Endothelial cell of umbilical vein (primary cell): ENCODE measurements around the gene PRR23B.

Experiments used
- CTCF ChIP-seq, 2 donors: IDR thresholded peaks; 1 replicate in 1 of 2; 2 replicates in 1 of 2; pipeline ENCODE4 v1.5.1; 2011; ENCODE audit warnings: low read length in 2 of 2, mild to moderate bottlenecking in 2 of 2, moderate library complexity in 2 of 2, control low read depth in 1 of 2, inconsistent platforms in 1 of 2, low read depth in 1 of 2; ENCODE audit not compliant: insufficient read depth in 1 of 2; ENCODE audit errors: extremely low read depth in 1 of 2
- EZH2 ChIP-seq: IDR thresholded peaks from 2 replicates; pipeline ENCODE4 v1.6.1; 2012; ENCODE audit warnings: borderline replicate concordance, low read depth, mild to moderate bottlenecking, moderate library complexity, low read length, inconsistent platforms; ENCODE audit not compliant: severe bottlenecking
- FOS ChIP-seq: IDR thresholded peaks from 2 replicates; pipeline ENCODE4 v1.6.1; 2011; ENCODE audit warnings: mild to moderate bottlenecking, low read length, moderate library complexity, borderline replicate concordance; ENCODE audit not compliant: insufficient read depth
- GATA2 ChIP-seq: IDR thresholded peaks from 2 replicates; pipeline ENCODE4 v1.7.0; 2011; ENCODE audit warnings: low read depth, mild to moderate bottlenecking, moderate library complexity, mixed read lengths, low read length; ENCODE audit not compliant: insufficient read length, insufficient read depth
- JUN ChIP-seq: IDR thresholded peaks from 2 replicates; pipeline ENCODE4 v1.6.1; 2011; ENCODE audit warnings: borderline replicate concordance, low read depth; ENCODE audit not compliant: insufficient read length, insufficient read depth
- MAX ChIP-seq: IDR thresholded peaks from 2 replicates; pipeline ENCODE4 v1.6.1; 2011; ENCODE audit not compliant: insufficient read depth, insufficient read length
- MYC ChIP-seq: IDR thresholded peaks from one replicate; pipeline ENCODE4 v1.6.1; 2011; ENCODE audit warnings: mild to moderate bottlenecking, low read depth, low read length
- POLR2A ChIP-seq: IDR thresholded peaks from 2 replicates; pipeline ENCODE4 v1.6.1; 2012; ENCODE audit warnings: low read depth, mild to moderate bottlenecking, control low read depth, low read length
- POLR2AphosphoS5 ChIP-seq: IDR thresholded peaks from 2 replicates; pipeline ENCODE4 v1.6.1; 2012; ENCODE audit warnings: low read depth, mild to moderate bottlenecking, control low read depth, low read length, moderate library complexity; ENCODE audit not compliant: insufficient read depth

DNA sequence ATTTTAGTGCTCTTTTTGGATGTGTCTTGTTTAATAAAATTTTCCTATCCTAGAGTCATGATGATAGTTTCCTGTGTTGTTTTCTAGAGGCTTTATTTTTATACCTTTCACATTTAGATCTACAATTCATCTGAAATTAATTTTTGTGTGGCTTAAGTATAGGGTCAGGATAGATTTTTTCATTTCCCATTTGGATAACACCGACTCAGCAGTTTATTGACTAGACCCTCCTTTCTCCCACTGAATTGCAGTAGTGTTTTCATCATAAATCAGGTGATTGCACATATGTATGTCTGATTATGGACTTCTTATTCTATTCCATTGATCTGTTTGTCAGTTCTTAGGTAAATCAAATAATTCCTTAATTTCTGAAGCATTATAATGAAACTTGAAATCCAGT is 25.0 kb downstream of the PRR23B start:
- TF ChIP-seq EZH2 (no peak), POLR2AphosphoS5 (no peak), POLR2A (no peak), FOS (no peak), MAX (no peak), CTCF (IDR thresholded peaks at IDR 0.05; ENCODE audit: extremely low read depth in 1 of 2, insufficient read depth in 1 of 2, low read depth in 1 of 2, low read length in 2 of 2) (no peak), GATA2 (no peak), MYC (no peak), JUN (no peak)
